ENCODE results near the gene PPRC1.

Gene PPRC1

DNA sequence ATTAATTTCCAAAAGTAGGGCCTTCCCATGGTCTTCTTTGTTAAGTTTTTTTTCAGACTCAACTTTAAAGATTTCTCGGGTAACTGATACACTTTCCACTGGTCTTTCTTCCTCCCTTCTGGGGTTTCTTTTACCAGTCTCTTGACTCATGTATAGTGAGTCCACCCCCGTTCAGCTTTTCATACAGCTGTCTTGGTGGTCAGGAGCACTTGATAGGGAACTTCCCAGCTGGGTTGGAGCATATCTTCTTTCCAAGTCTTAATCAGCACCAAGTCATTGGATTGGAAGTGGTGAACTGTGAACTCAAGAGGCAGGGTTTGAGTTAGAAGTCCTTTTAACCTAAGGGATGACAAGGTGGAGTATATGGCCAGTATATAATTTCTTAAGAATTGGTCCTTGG, 64.1 kb downstream of the PPRC1 start:
- DNase-seq = no peak

- no peak for DNase-seq
These were observed 65.2 kb downstream of the PPRC1 start for GRCh38 chr10:102198027-102198426.
